Kasumi-1 (cell line): Measurements from ENCODE around the gene GBX1.
A peak's percentile ranks its signal among the peaks of the same experiment; 100 is the strongest.

Source experiments
- DNase-seq, 2 experiments: peaks; one replicate each; lab custom pipeline; 2025; lab: John Stamatoyannopoulos, UW

GBX1 gene

DNA sequence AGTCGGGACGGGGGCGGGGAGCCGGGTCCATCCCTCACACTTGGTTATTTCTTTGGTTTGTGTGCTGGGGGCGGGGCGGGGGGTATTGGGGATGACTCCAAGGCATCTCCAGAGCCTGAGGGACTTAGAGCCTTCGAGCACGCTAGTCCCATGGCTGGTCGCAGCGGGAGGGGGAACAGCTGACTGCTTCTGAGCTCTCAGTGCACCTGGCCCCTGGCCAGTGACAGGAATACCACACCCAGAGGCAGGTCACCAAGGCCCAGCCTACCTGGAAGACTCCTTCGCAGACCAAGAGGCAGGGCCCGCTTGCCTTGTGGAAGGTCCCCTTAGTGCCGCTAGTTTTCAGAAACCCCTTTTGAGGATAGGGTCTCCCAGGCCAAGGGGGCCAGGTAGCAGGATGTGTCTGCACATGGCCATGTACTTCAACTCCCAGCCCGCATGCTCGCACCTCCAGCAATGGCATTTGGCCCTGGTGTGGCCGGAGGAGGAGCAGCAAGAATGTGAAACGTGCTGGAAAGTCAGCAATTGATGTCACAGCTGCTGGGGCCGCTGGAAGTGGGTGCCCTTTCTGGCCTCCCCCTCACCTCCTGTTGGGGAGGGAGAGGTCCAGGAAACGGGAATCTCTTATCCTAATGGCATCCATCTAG lies 40.9 kb downstream of the GBX1 start:
- no peak for DNase-seq

GRCh38 chr7:151125846-151126481 lies 41.5 kb downstream of the GBX1 start:
- DNase-seq = no peak

DNA sequence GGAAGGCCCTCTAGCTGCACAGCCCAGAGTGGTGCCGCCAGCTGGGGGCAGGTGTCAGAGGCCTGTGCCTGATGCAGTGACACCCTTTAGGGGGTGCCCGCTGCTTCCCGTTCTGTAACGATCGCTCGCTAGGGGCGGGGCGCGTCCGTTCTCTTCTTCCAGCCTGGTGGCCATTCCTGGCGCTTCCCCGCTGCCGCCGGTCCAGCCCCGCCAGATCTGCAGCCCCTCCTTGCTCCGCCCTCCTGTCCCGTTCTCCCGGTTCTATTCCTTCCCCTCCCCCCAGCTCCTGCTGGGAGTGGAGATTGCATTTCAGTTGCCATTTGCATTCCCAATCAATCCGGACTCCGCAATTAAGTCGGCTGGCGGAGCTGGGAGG lies 42.0 kb downstream of the GBX1 start:
- DNase-seq = no peak

- no peak for DNase-seq
Measured at GRCh38 chr7:151124899-151125399, 42.5 kb downstream of the GBX1 start.

GRCh38 chr7:151124481-151124880 lies 43.0 kb downstream of the GBX1 start:
- no peak for DNase-seq

DNA sequence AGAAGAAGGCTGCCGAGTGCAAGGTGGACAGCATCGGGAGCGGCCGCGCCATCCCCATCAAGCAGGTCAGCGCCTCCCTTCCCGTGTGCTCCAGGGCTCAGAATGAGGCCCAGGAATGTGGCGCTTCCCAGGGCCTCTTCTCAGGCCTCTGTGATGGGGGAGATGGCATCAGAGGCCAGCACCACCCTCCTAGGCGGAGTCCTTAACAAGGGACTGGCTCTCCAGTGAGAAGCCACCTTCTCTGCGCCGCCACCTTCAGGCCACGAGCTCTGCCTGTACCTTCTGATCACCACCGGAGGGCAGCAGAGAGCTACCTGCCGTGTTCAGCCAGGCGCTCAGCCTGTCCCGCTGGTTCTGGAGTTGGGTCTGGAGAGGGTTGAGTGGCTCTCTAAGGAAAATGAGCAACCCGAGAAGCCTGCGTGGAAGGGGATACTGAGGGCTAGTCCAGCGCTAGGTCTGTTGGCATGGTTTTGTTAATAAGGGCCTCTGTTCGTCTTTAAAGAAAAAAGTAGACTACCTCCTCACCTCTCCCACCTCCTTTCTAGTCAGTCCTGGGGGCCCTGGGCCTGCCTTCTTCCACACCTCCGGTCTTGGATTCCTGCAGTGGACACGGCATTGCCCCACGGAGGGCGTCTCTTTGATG lies 43.6 kb downstream of the GBX1 start:
- peak; percentile 67 to 83 for DNase-seq

- DNase-seq = no peak
Measured at GRCh38 chr7:151123158-151123821, 44.2 kb downstream of the GBX1 start.

GRCh38 chr7:151122796-151123157 lies 44.7 kb downstream of the GBX1 start:
- no peak for DNase-seq

DNA sequence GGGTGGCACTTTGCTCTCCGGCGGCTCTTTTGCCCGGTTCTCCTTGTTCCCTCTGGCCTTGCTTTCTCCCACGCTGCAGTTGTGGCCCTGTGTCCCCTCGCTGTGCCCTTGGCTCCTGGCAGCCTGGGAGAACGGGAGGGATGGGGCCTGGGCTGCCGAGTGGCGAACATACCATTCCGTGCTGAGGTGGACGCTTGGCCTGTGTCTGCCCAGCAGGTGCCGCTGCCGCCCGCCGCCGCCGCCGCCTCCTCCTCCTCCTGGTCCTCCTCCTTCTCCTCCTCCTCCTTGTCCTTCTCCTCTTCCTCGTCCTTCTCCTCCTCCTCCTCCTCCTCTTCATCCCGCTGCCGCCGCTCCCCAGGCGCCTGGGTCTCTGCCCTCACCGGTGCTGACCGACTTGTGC lies 45.2 kb downstream of the GBX1 start:
- DNase-seq = no peak

- no peak for DNase-seq
Measured at GRCh38 chr7:151121380-151122170, 45.9 kb downstream of the GBX1 start.

- no peak for DNase-seq
Measured at GRCh38 chr7:151120896-151121295, 46.6 kb downstream of the GBX1 start.

DNA sequence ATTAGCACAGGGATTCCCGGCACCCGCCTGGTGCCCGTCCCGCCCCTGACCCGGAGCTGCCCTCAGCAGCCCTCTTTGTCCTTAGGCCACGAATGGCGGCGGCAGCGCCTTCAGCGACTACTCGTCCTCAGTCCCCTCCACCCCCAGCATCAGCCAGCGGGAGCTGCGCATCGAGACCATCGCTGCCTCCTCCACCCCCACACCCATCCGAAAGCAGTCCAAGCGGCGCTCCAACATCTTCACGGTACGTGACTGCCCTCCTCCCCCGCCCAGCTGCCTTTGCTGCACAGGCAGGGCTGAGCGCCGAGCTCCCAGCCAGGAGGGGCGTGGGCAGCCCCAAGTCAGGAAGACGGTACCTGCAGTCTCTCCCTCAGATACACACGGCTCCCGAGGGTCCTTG lies 47.6 kb downstream of the GBX1 start:
- DNase-seq = no peak

DNA sequence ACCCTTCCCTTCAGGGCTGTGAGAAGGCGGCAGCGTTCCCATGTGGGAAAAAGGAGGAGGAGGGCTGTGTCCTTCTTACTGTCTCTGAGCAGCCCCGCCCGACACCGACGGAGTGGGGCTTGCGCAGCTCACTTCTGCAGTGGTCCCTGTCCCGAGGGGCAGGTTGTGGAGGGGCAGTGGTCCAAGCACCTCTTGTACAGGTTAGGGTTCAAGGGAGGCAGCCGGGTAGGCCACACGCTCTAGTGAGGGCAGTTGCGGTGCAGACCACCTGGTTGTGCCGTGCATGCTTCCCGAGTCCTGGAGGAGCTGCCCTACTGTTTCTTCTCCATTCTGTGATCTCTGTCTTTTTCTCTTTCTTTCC lies 48.5 kb downstream of the GBX1 start:
- DNase-seq = no peak

GRCh38 chr7:151118108-151119054 lies 49.1 kb downstream of the GBX1 start:
- DNase-seq = no peak

GRCh38 chr7:151117565-151117964 lies 49.9 kb downstream of the GBX1 start:
- no peak for DNase-seq

- no peak for DNase-seq
Measured at GRCh38 chr7:151116603-151117440, 50.7 kb downstream of the GBX1 start.

DNA sequence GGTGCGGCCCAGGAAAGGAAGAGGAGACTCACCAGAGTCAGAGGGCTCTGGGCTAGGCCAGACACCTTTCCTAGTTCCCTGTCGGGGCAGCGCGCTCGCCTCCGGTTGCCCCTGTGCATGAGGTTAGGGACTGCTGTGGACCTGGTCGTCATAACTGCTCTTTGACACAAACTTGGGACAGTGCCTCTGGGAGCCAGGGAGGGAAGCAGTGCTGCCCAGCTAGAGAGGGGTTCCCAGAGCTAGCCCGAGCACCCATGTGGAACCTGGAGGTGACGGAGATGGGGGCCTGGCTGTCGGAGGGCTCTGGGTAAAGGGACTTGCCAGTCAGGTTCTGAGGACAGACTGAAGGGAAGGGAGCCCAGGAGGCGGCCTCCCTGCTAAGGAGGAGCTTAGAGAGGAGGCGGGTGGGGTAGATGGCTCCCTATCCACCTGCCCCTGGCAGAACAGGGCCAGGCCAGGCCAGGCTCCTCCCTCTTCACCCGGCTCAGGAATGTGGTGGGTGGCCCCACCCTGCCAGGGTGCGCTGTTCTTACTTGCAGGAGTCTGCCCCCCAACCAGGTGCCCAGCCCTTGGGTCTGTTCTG lies 51.6 kb downstream of the GBX1 start:
- DNase-seq = no peak

DNA sequence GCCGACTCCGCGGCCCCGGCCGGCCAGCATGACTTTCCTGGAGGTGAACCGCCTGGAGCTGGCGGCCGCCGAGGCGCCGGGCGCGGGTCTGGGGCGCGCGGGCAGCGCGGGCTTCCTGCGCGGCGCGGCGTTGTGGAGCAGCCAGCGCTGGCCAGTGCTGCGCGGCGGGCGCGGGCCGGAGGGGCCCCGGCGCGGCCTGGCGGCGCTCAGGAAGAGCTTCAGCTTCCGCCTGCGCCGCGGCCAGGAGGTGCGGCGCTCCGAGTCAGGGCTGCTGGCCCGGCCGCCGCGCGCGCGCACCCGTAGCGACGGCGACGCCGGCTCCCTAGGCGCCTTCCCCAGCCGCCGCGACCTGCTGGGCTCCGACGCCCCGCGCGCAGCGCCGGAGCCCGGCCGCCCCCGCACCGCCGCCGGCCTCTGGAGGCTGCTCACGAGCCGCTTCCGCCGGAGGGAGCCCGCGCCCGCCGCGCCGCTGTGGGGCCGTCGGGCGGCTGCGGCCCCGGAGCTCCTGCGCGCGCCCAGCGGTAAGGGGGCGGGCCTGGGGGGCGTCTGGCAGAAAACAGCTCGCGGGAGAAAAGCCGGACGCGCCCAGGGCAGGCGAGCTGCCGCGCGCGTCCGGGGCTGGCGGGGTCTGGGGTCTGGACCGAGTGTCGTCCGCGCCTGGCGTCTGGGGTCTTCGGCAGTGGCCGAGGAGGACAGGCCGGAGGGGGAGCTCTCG lies 52.2 kb downstream of the GBX1 start:
- DNase-seq = no peak
